GM10266 (cell line): ENCODE measurements around the gene IGSF10.

ENCODE experiments used
- DNase-seq: peaks from one replicate; pipeline ENCODE4 v3.0.0; 2012; ENCODE audit errors: extremely low spot score
- TF ChIP-seq, protein P1 (sequence below): IDR thresholded peaks from 2 replicates; pipeline ENCODE4 v1.5.1; 2012; ENCODE audit warnings: mild to moderate bottlenecking, low read depth; ENCODE audit not compliant: control insufficient read depth, insufficient read depth; ENCODE audit errors: missing control alignments

IGSF10 gene

GRCh38 chr3:151460228-151460627 is 633 bp downstream of the IGSF10 start:
- TF ChIP-seq, protein P1, sequence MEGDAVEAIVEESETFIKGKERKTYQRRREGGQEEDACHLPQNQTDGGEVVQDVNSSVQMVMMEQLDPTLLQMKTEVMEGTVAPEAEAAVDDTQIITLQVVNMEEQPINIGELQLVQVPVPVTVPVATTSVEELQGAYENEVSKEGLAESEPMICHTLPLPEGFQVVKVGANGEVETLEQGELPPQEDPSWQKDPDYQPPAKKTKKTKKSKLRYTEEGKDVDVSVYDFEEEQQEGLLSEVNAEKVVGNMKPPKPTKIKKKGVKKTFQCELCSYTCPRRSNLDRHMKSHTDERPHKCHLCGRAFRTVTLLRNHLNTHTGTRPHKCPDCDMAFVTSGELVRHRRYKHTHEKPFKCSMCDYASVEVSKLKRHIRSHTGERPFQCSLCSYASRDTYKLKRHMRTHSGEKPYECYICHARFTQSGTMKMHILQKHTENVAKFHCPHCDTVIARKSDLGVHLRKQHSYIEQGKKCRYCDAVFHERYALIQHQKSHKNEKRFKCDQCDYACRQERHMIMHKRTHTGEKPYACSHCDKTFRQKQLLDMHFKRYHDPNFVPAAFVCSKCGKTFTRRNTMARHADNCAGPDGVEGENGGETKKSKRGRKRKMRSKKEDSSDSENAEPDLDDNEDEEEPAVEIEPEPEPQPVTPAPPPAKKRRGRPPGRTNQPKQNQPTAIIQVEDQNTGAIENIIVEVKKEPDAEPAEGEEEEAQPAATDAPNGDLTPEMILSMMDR: no peak

DNA sequence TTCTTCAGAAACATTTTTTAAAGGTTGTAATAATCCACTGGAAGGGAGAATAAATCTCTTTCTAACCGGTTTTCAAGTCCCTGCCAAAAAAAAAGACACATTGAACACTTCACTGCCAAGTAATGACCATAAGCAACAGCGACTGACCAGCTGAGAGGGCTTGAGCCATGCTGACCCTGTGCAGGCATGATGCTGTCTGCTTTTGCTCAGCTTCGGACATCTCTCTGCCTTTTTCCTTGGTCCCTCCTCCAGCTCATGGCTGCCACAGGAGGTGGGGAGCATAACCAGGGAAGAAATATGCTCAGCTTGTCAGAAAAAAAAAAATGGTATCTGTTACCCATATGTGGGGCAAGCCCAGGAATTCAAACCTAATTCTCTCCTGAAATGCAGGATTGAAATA is 1.5 kb downstream of the IGSF10 start:
- DNase-seq: no peak
- TF ChIP-seq, protein P1: no peak

More at GRCh38 chr3:151460228-151460627, 633 bp downstream of the IGSF10 start:
- no peak for DNase-seq

DNA sequence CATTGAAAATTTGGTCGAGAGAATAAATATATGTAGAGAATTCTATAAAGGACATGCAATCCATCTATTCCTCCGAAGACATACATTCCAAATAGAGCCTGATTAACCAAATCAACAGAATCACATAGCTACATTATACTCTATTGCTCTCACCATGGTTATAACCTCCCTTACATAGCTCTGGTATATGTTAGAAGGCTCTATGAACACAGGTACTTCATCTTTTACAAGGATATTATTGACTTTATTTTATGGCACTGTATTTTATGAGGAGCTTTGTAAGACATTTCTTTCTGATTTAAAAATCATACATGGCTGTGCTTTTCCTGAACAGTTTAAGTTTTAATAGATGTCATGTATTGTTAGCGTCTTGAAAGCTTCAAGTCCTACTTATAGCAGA is 4.8 kb downstream of the IGSF10 start:
- TF ChIP-seq, protein P1: no peak

GRCh38 chr3:151452841-151453240 is 8.0 kb downstream of the IGSF10 start:
- DNase-seq: no peak
- TF ChIP-seq, protein P1: no peak

More for the DNA sequence above, 4.8 kb downstream of the IGSF10 start:
- DNase-seq: no peak

GRCh38 chr3:151452368-151452767 is 8.5 kb downstream of the IGSF10 start:
- DNase-seq: no peak
- TF ChIP-seq, protein P1: no peak

GRCh38 chr3:151446002-151446340 is 14.9 kb downstream of the IGSF10 start:
- TF ChIP-seq, protein P1: no peak
- no peak for DNase-seq

GRCh38 chr3:151445273-151446001 is 15.4 kb downstream of the IGSF10 start:
- DNase-seq: no peak
- TF ChIP-seq, protein P1: no peak
